ENCODE results near the gene CLASP1.
"Not testable (repeated sequence)": the region's sequence is repeated elsewhere in the genome, so short reads cannot be mapped to it uniquely, and the experiment has no call there.

GRCh38 chr2:121610487-121610874, 38.8 kb downstream of the CLASP1 start:
- TF ChIP-seq CTCF (IDR thresholded peaks at IDR 0.05; ENCODE audit: control extremely low read depth in 1 of 3, insufficient read depth in 1 of 3, low read depth in 1 of 3, low read length in 3 of 3); JUN (IDR thresholded peaks at IDR 0.05; ENCODE audit: low read depth, low read length); KDM1A (IDR thresholded peaks at IDR 0.05; ENCODE audit: borderline replicate concordance, low read length); POLR2A (IDR thresholded peaks at IDR 0.05; ENCODE audit: control extremely low read depth in 1 of 2, low read depth in 2 of 2, low read length in 2 of 2); GABPA (IDR thresholded peaks at IDR 0.05; ENCODE audit: borderline replicate concordance, insufficient read depth, low read length); CHD2 (IDR thresholded peaks at IDR 0.05; ENCODE audit: low read length); SP1 (IDR thresholded peaks at IDR 0.05; ENCODE audit: low read depth, low read length); TEAD4 (IDR thresholded peaks at IDR 0.05; ENCODE audit: low read depth, low read length); JUND (IDR thresholded peaks at IDR 0.05; ENCODE audit: low read length): not testable (repeated sequence)

All from H1 (cell line).